Suprapubic skin (tissue), 4 donors: Measurements from ENCODE around the gene KRTAP5-4. TPM values are rescaled to one million over a fixed set of nuclear protein-coding genes. Genes with fewer than 3 reads are reported as not detected.

Source experiments
- DNase-seq, 2 donors: peaks; one replicate each; pipeline ENCODE4 v3.0.0-alpha.2; 2019; ENCODE audit warnings: low spot score in 2 of 2
- H3K27ac ChIP-seq: fragments of 200-600 bp; sonication (generic); one replicate; pipeline ENCODE4 v1.5.1; 2019
- H3K27me3 ChIP-seq: fragments of 200-600 bp; sonication (generic); one replicate; pipeline ENCODE4 v1.5.1; 2019
- H3K36me3 ChIP-seq: fragments of 200-600 bp; sonication (generic); one replicate; pipeline ENCODE4 v1.5.1; 2019
- H3K4me1 ChIP-seq: fragments of 200-600 bp; sonication (generic); one replicate; pipeline ENCODE4 v1.5.1; 2019
- H3K4me3 ChIP-seq: fragments of 200-600 bp; sonication (generic); one replicate; pipeline ENCODE4 v1.5.1; 2019; ENCODE audit warnings: mild to moderate bottlenecking
- H3K9me3 ChIP-seq: fragments of 200-600 bp; sonication (generic); one replicate; pipeline ENCODE4 v1.5.1; 2019
- CTCF ChIP-seq, 2 donors: fragments of 200-600 bp in 1 of 2; fragments of 450-650 bp in 1 of 2; sonication (generic) in 1 of 2; IDR thresholded peaks; one replicate each; pipeline ENCODE4 v1.5.1; 2016 to 2019; ENCODE audit warnings: antibody characterized with exemption in 2 of 2, mild to moderate bottlenecking in 1 of 2, moderate library complexity in 1 of 2
- EP300 ChIP-seq: sonication (generic); formaldehyde crosslinking; IDR thresholded peaks from one replicate; pipeline ENCODE4 v1.6.1; 2017; ENCODE audit warnings: antibody characterized with exemption
- POLR2A ChIP-seq, 2 donors: fragments of 450-650 bp; IDR thresholded peaks; one replicate each; pipeline ENCODE4 v1.6.1; 2017; ENCODE audit warnings: antibody characterized with exemption in 2 of 2, mild to moderate bottlenecking in 2 of 2, moderate library complexity in 2 of 2
- POLR2AphosphoS5 ChIP-seq, 3 donors: sonication (generic); formaldehyde crosslinking; IDR thresholded peaks; one replicate each; pipeline ENCODE4 v1.6.1; 2017; ENCODE audit warnings: antibody characterized with exemption in 3 of 3
- WGBS: methylation state at CpG from one replicate; pipeline ENCODE4 v1.1.5; 2018; 5-methylcytosine and 5-hydroxymethylcytosine counted together
- total RNA-seq, 4 donors: library from RNA; depleted of rRNA; stranded (reverse); fragments of >200 nt; gene quantifications; one replicate each; pipeline ENCODE4 v1.1.0, GENCODE V29; 2016

Gene KRTAP5-4
- total RNA-seq, 4 donors from 2014 or later, result 0.55 to 3.6 (median 3.5) TPM; not detected in 1

GRCh38 chr11:1654388-1655167, 32.6 kb upstream of the KRTAP5-4 start:
- H3K4me1 ChIP-seq, result peaks cover 12% of the 10 kb centered on the region
- H3K36me3 ChIP-seq, result no peaks in the 10 kb centered on the region
- H3K27ac ChIP-seq, result no peak overlapping the region
- TF ChIP-seq POLR2AphosphoS5 (IDR thresholded peaks at IDR 0.05) (no peak), POLR2A (IDR thresholded peaks at IDR 0.05) (no peak), EP300 (no peak), CTCF (IDR thresholded peaks at IDR 0.05) (no peak)
- DNase-seq, result peak; percentile 38 to 54
- WGBS, result 83% methylated on average over 15 of the region's 21 CpGs
- H3K9me3 ChIP-seq, result no peaks in the 10 kb centered on the region
- no peak overlapping the region for H3K4me3 ChIP-seq
- H3K27me3 ChIP-seq, result peaks cover 30% of the 10 kb centered on the region

- 85% methylated on average over 14 of the region's 14 CpGs for WGBS
- Histone ChIP-seq H3K4me3 (no peak overlapping the region), H3K4me1 (peaks cover 12% of the 10 kb centered on the region), H3K27me3 (peaks cover 30% of the 10 kb centered on the region), H3K27ac (no peak overlapping the region), H3K9me3 (no peaks in the 10 kb centered on the region), H3K36me3 (no peaks in the 10 kb centered on the region)
- no peak for TF ChIP-seq POLR2AphosphoS5 (IDR thresholded peaks at IDR 0.05)
- TF ChIP-seq POLR2A (IDR thresholded peaks at IDR 0.05), result no peak
- no peak for TF ChIP-seq EP300
- no peak for TF ChIP-seq CTCF (IDR thresholded peaks at IDR 0.05)
- DNase-seq, result peak in 1 of 2 donors; percentile 65
Observed at GRCh38 chr11:1653541-1654387, 31.8 kb upstream of the KRTAP5-4 start.

- peak; percentile 78 to 87 for DNase-seq
Observed at GRCh38 chr11:1652771-1653540, 31.0 kb upstream of the KRTAP5-4 start.

GRCh38 chr11:1652442-1652770, 30.5 kb upstream of the KRTAP5-4 start:
- peaks cover 12% of the 10 kb centered on the region for H3K4me1 ChIP-seq
- H3K36me3 ChIP-seq, result no peaks in the 10 kb centered on the region
- no peak for TF ChIP-seq POLR2AphosphoS5 (IDR thresholded peaks at IDR 0.05)
- no peak for TF ChIP-seq CTCF (IDR thresholded peaks at IDR 0.05)
- no peak for TF ChIP-seq EP300
- TF ChIP-seq POLR2A (IDR thresholded peaks at IDR 0.05), result no peak
- no peaks in the 10 kb centered on the region for H3K9me3 ChIP-seq
- DNase-seq, result no peak
- H3K27ac ChIP-seq, result no peak overlapping the region
- 52% methylated on average over 20 of the region's 20 CpGs for WGBS
- H3K4me3 ChIP-seq, result no peak overlapping the region
- H3K27me3 ChIP-seq, result peaks cover 30% of the 10 kb centered on the region

More at GRCh38 chr11:1652771-1653540, 31.0 kb upstream of the KRTAP5-4 start:
- H3K9me3 ChIP-seq, result no peaks in the 10 kb centered on the region
- H3K27me3 ChIP-seq, result peaks cover 30% of the 10 kb centered on the region
- H3K36me3 ChIP-seq, result no peaks in the 10 kb centered on the region
- no peak overlapping the region for H3K4me3 ChIP-seq
- TF ChIP-seq POLR2AphosphoS5 (IDR thresholded peaks at IDR 0.05), result no peak
- peak; percentile 96 to 97 for TF ChIP-seq CTCF (IDR thresholded peaks at IDR 0.05)
- peaks cover 12% of the 10 kb centered on the region for H3K4me1 ChIP-seq
- no peak overlapping the region for H3K27ac ChIP-seq
- 9% methylated on average over 19 of the region's 34 CpGs for WGBS
